ENCODE measurements around the gene TACR2.

- TF ChIP-seq TAF1 (IDR thresholded peaks at IDR 0.05; ENCODE audit: borderline replicate concordance, insufficient read depth, low read length) (no peak), POLR2AphosphoS5 (IDR thresholded peaks at IDR 0.05; ENCODE audit: low read depth, low read length) (no peak)
Observed at GRCh38 chr10:69445041-69445440, 28.3 kb upstream of the TACR2 start.

Data from PFSK-1 (cell line).